ENCODE results near the gene ERFE. TPM values are rescaled to one million over a fixed set of nuclear protein-coding genes. Genes with fewer than 3 reads are reported as not detected.

Gene ERFE
- total RNA-seq (2016; rRNA removed; fragmentation: Illumina TruSeq; extraction: Trizol), result not detected in 2 replicates
- total RNA-seq (2016; cell fraction: cytosol; rRNA removed; fragmentation: Illumina TruSeq; extraction: Trizol; ENCODE audit: low read depth), result not detected in 2 replicates
- not detected in 2 replicates for total RNA-seq (2016; cell fraction: insoluble cytoplasmic fraction; rRNA removed; fragmentation: Illumina TruSeq; extraction: Trizol)
- total RNA-seq (2016; cell fraction: membrane; rRNA removed; fragmentation: Illumina TruSeq; extraction: Trizol), result not detected in 2 replicates
- total RNA-seq (2016; cell fraction: nucleus; rRNA removed; fragmentation: Illumina TruSeq; extraction: Trizol), result not detected in 2 replicates
- 0.05 and 0.09 TPM in 2 replicates for polyA plus RNA-seq (2011; rRNA removed)
- 0.06 TPM in 1 of 2 replicates, not detected in the other for polyA plus RNA-seq (2011; cell fraction: cytosol; rRNA removed)
- 0.05 and 0.31 TPM in 2 replicates for polyA plus RNA-seq (2011; cell fraction: nucleus; rRNA removed)
- 0.28 TPM in 1 of 2 replicates, not detected in the other for polyA plus RNA-seq (2012)
- polyA plus RNA-seq (2016; cell fraction: cytosol; fragmentation: Illumina TruSeq; extraction: Trizol; ENCODE audit: low read depth), result not detected in 2 replicates
- not detected in 2 replicates for polyA plus RNA-seq (2016; cell fraction: insoluble cytoplasmic fraction; fragmentation: Illumina TruSeq; extraction: Trizol; ENCODE audit: low read depth)
- polyA plus RNA-seq (2016; cell fraction: membrane; fragmentation: Illumina TruSeq; extraction: Trizol; ENCODE audit: low read depth), result not detected in 2 replicates
- polyA plus RNA-seq (2016; cell fraction: nucleus; fragmentation: Illumina TruSeq; extraction: Trizol; ENCODE audit: insufficient read depth, low read depth), result not detected in 2 replicates
- polyA minus RNA-seq (2011; rRNA and poly(A)+ RNA removed; ENCODE audit: low replicate concordance), result 0.22 and 1.4 TPM in 2 replicates
- polyA minus RNA-seq (2011; cell fraction: cytosol; rRNA and poly(A)+ RNA removed), result not detected in 2 replicates
- 0.13 TPM in 1 of 2 replicates, not detected in the other for polyA minus RNA-seq (2011; cell fraction: nucleus; rRNA and poly(A)+ RNA removed)
- Bru-seq, nascent RNA, result percentile 16 among the genes with signal in this experiment
- BruChase-seq, experiment 1, labeled RNA remaining after a 6-hour chase, result not detected
- not detected for BruChase-seq, experiment 2, labeled RNA remaining after a 2-hour chase
- long read RNA-seq, experiment 1, result 0 reads
- long read RNA-seq, experiment 2, result 0 reads

- peak within 1 kb of the TSS; percentile 81 for H3K4me2 ChIP-seq (ENCODE audit: low read depth, low read length)
- no peak within 1 kb of the TSS for H3K27ac ChIP-seq (ENCODE audit: extremely low read length, insufficient read depth, low read length)
- ChIA-PET CTCF (ENCODE audit: low intra/inter-chr PET ratio, low total read pairs) (no interaction called here), POLR2A (no interaction called here)
- peaks cover 24% of the 10 kb centered on the region for H3K4me1 ChIP-seq (ENCODE audit: insufficient read depth, low read length)
- H3K4me3 ChIP-seq (replicated peaks in 1 of 3; ENCODE audit: insufficient read depth in 1 of 3, low read depth in 2 of 3, low read length in 3 of 3), result peak within 1 kb of the TSS; percentile 33 to 60 (median 36); a peak in 5 of 6 replicates
- in situ Hi-C loops (cut with HindIII; ENCODE audit: extremely low pct_ligation_motif_present, low pct_unique_long_range_greater_than_20kb), result no loop called here
- DNase-seq (ENCODE audit: low spot score) (no peak), ATAC-seq (peak; percentile 25), FAIRE-seq (no peak)
- H3K79me2 ChIP-seq (ENCODE audit: insufficient read depth, low read length), result no peaks in the 10 kb centered on the region
- no peaks in the 10 kb centered on the region for H4K20me1 ChIP-seq (ENCODE audit: insufficient read depth, low read length)
- 53% methylated on average over 20 of the region's 61 CpGs for WGBS (ENCODE audit: low lambda C conversion rate)
- H2AFZ ChIP-seq (ENCODE audit: low read length), result no peak within 1 kb of the TSS
- BruUV-seq (replicated peaks), result no TSS peak
- H3K9me3 ChIP-seq (ENCODE audit: low read length), result no peaks in the 10 kb centered on the region
- H3K9ac ChIP-seq (ENCODE audit: insufficient read depth, low read depth, low read length), result no peak within 1 kb of the TSS
- no peaks in the 10 kb centered on the region for H3K36me3 ChIP-seq (replicated peaks in 1 of 2; ENCODE audit: control insufficient read depth in 1 of 2, insufficient read depth in 2 of 2, low read length in 2 of 2)
- H3K27me3 ChIP-seq (ENCODE audit: control insufficient read depth in 1 of 2, insufficient read depth in 2 of 2, low read length in 2 of 2), result peaks cover 36 to 81% of the 10 kb centered on the region in 2 experiments
- intact Hi-C loops (cut with micrococcal nuclease; ENCODE audit: unreplicated experiment), result no loop called here
- TF ChIP-seq ZNF451 (CRISPR knock-in tag; IDR thresholded peaks at IDR 0.05) (no peak), ZNF782 (CRISPR knock-in tag; IDR thresholded peaks at IDR 0.05; ENCODE audit: borderline replicate concordance) (no peak), ZNF720 (CRISPR knock-in tag; IDR thresholded peaks at IDR 0.05) (no peak), MAFG (CRISPR knock-in tag; IDR thresholded peaks at IDR 0.05) (no peak), HES4 (CRISPR knock-in tag; IDR thresholded peaks at IDR 0.05; ENCODE audit: borderline replicate concordance) (no peak), ISX (CRISPR knock-in tag; conservative IDR thresholded peaks at IDR 0.05) (no peak), SALL2 (CRISPR knock-in tag; IDR thresholded peaks at IDR 0.05) (no peak), UBTF (CRISPR knock-in tag; IDR thresholded peaks at IDR 0.05) (no peak), ZFAT (CRISPR knock-in tag; conservative IDR thresholded peaks at IDR 0.05) (no peak), ZFP82 (CRISPR knock-in tag; IDR thresholded peaks at IDR 0.05; ENCODE audit: borderline replicate concordance) (no peak), RBFOX2 (IDR thresholded peaks at IDR 0.05; ENCODE audit: low read depth, low read length) (no peak), ISL2 (CRISPR knock-in tag; IDR thresholded peaks at IDR 0.05) (no peak), ZNF724P (CRISPR knock-in tag; IDR thresholded peaks at IDR 0.05; ENCODE audit: borderline replicate concordance) (no peak), DPF2 (CRISPR knock-in tag; IDR thresholded peaks at IDR 0.05; ENCODE audit: borderline replicate concordance, low read depth) (no peak), ZNF616 (CRISPR knock-in tag; IDR thresholded peaks at IDR 0.05; ENCODE audit: low read depth) (no peak)
- TF ChIP-seq, protein P1, sequence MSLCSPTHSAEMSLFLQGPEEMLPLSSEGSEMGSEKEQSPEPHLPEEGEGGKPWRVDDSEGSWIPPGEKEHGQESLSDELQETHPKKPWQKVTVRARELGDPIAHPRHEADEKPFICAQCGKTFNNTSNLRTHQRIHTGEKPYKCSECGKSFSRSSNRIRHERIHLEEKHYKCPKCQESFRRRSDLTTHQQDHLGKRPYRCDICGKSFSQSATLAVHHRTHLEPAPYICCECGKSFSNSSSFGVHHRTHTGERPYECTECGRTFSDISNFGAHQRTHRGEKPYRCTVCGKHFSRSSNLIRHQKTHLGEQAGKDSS (CRISPR knock-in tag; IDR thresholded peaks at IDR 0.05; ENCODE audit: borderline replicate concordance, low read depth), result no peak
- TF ChIP-seq, protein P2, sequence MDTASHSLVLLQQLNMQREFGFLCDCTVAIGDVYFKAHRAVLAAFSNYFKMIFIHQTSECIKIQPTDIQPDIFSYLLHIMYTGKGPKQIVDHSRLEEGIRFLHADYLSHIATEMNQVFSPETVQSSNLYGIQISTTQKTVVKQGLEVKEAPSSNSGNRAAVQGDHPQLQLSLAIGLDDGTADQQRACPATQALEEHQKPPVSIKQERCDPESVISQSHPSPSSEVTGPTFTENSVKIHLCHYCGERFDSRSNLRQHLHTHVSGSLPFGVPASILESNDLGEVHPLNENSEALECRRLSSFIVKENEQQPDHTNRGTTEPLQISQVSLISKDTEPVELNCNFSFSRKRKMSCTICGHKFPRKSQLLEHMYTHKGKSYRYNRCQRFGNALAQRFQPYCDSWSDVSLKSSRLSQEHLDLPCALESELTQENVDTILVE (CRISPR knock-in tag; IDR thresholded peaks at IDR 0.05), result no peak
Measured at GRCh38 chr2:238158509-238159070, at the start of gene ERFE. TSS of gene ERFE (plus strand) at chr2:238158970. CDS start at chr2:238159008, 38 bp downstream.

Measured in HepG2 (cell line).